Common myeloid progenitor, CD34-positive (primary cell): ENCODE measurements around the gene UBE2E2.

ENCODE experiments used
- CTCF ChIA-PET: fragments of 350-600 bp; sonication (Branson Sonifier 250); formaldehyde crosslinking; loops from one replicate; lab custom pipeline; 2021; ENCODE audit warnings: antibody characterized with exemption; lab: Charles Lee
- POLR2A ChIA-PET: fragments of 350-600 bp; sonication (Branson Sonifier 250); formaldehyde crosslinking; loops from one replicate; lab custom pipeline; 2021; ENCODE audit warnings: antibody characterized with exemption; lab: Charles Lee
- DNase-seq, 3 donors: peaks; one replicate each; pipeline versions ENCODE4 v3.0.0 to v3.0.0-alpha.2; 2013
- H3K27ac ChIP-seq, 2 experiments: 1 replicate in 1 of 2; 2 replicates in 1 of 2; pipeline ENCODE4 v1.7.0; 2013; ENCODE audit warnings: inconsistent platforms in 2 of 2, low read length in 2 of 2, mild to moderate bottlenecking in 2 of 2, low read depth in 1 of 2, moderate library complexity in 1 of 2; ENCODE audit not compliant: severe bottlenecking in 2 of 2, insufficient read depth in 1 of 2, poor library complexity in 1 of 2
- H3K27me3 ChIP-seq, 5 experiments: replicated peaks in 2 of 5; 1 replicate in 3 of 5; 2 replicates in 2 of 5; pipeline versions ENCODE4 v1.6.1 to v1.7.0; 2013; ENCODE audit warnings: low read length in 4 of 5, mild to moderate bottlenecking in 2 of 5, moderate library complexity in 2 of 5, inconsistent platforms in 1 of 5; ENCODE audit not compliant: insufficient read depth in 5 of 5, control insufficient read depth in 4 of 5
- H3K36me3 ChIP-seq, 4 experiments: 1 replicate in 2 of 4; 2 replicates in 2 of 4; pipeline versions ENCODE4 v1.6.1 to v1.7.0; 2013; ENCODE audit warnings: low read length in 3 of 4, control low read depth in 1 of 4, mild to moderate bottlenecking in 1 of 4; ENCODE audit not compliant: control insufficient read depth in 4 of 4, insufficient read depth in 4 of 4
- H3K4me1 ChIP-seq, 4 experiments: 1 replicate in 3 of 4; 2 replicates in 1 of 4; pipeline versions ENCODE4 v1.6.1 to v1.7.1; 2013; ENCODE audit warnings: low read length in 3 of 4, mild to moderate bottlenecking in 3 of 4, control low read depth in 1 of 4, inconsistent platforms in 1 of 4, moderate library complexity in 1 of 4; ENCODE audit not compliant: control insufficient read depth in 4 of 4, insufficient read depth in 4 of 4; ENCODE audit errors: control extremely low read depth in 1 of 4
- H3K4me3 ChIP-seq, 7 experiments: 1 replicate in 4 of 7; 2 replicates in 3 of 7; pipeline versions ENCODE4 v1.5.1 to v1.7.0; 2013; ENCODE audit warnings: mild to moderate bottlenecking in 7 of 7, low read length in 6 of 7, moderate library complexity in 6 of 7, inconsistent platforms in 2 of 7, low read depth in 2 of 7, control low read depth in 1 of 7; ENCODE audit not compliant: insufficient read depth in 4 of 7, control insufficient read depth in 1 of 7; ENCODE audit errors: extremely low read depth in 1 of 7
- H3K9me3 ChIP-seq, 5 experiments: 1 replicate in 4 of 5; 2 replicates in 1 of 5; pipeline versions ENCODE4 v1.6.1 to v1.7.1; 2013; ENCODE audit warnings: low read length in 4 of 5, mild to moderate bottlenecking in 2 of 5, inconsistent platforms in 1 of 5, low read depth in 1 of 5, moderate library complexity in 1 of 5; ENCODE audit not compliant: control insufficient read depth in 4 of 5, insufficient read depth in 2 of 5; ENCODE audit errors: control extremely low read depth in 1 of 5
- WGBS: methylation state at CpG from one replicate; pipeline ENCODE4 v1.1.5; 2013; ENCODE audit not compliant: insufficient coverage; 5-methylcytosine and 5-hydroxymethylcytosine counted together

UBE2E2 gene

GRCh38 chr3:23288286-23288685, 85.2 kb downstream of the UBE2E2 start:
- Histone ChIP-seq H3K36me3 (no peaks in the 10 kb centered on the region), H3K27me3 (no peaks in the 10 kb centered on the region), H3K9me3 (peaks cover 0 to 4% (median 0%) of the 10 kb centered on the region in 5 experiments), H3K4me1 (no peaks in the 10 kb centered on the region), H3K27ac (no peak overlapping the region), H3K4me3 (no peak overlapping the region)
- CTCF ChIA-PET, result no interaction called here
- DNase-seq, result no peak
- POLR2A ChIA-PET, result no interaction called here
- WGBS, result 100% methylated on average over 1 of the region's 1 CpG

- no peak for DNase-seq
- ChIA-PET CTCF (no interaction called here), POLR2A (interaction anchor here (0.7 kb wide), 1 partner anchor 316 kb away, joined by 3 read pairs; no protein-coding TSS in a partner anchor)
- Histone ChIP-seq H3K4me3 (no peak overlapping the region), H3K9me3 (peaks cover 0 to 4% (median 0%) of the 10 kb centered on the region in 5 experiments), H3K27ac (no peak overlapping the region), H3K36me3 (no peaks in the 10 kb centered on the region), H3K4me1 (no peaks in the 10 kb centered on the region), H3K27me3 (no peaks in the 10 kb centered on the region)
- WGBS, result no CpG with 5 or more reads among the region's 2 CpGs
These were observed 85.6 kb downstream of the UBE2E2 start for GRCh38 chr3:23288715-23289114.

GRCh38 chr3:23292432-23292831, 89.3 kb downstream of the UBE2E2 start:
- ChIA-PET CTCF (no interaction called here), POLR2A (no interaction called here)
- H3K27ac ChIP-seq, result no peak overlapping the region
- H3K27me3 ChIP-seq, result no peaks in the 10 kb centered on the region
- no peak overlapping the region for H3K4me3 ChIP-seq
- 100% methylated on average over 1 of the region's 1 CpG for WGBS
- no peaks in the 10 kb centered on the region for H3K9me3 ChIP-seq
- H3K4me1 ChIP-seq, result no peaks in the 10 kb centered on the region
- no peak for DNase-seq
- H3K36me3 ChIP-seq, result no peaks in the 10 kb centered on the region

GRCh38 chr3:23294770-23295387, 91.8 kb downstream of the UBE2E2 start:
- no peaks in the 10 kb centered on the region for H3K4me1 ChIP-seq
- no peak overlapping the region for H3K27ac ChIP-seq
- no peak overlapping the region for H3K4me3 ChIP-seq
- no peaks in the 10 kb centered on the region for H3K27me3 ChIP-seq
- no peaks in the 10 kb centered on the region for H3K9me3 ChIP-seq
- CTCF ChIA-PET, result no interaction called here
- POLR2A ChIA-PET, result no interaction called here
- DNase-seq, result no peak
- no peaks in the 10 kb centered on the region for H3K36me3 ChIP-seq

- CTCF ChIA-PET, result no interaction called here
These were observed 98.7 kb downstream of the UBE2E2 start for GRCh38 chr3:23301819-23302218.

GRCh38 chr3:23302271-23302670, 99.1 kb downstream of the UBE2E2 start:
- Histone ChIP-seq H3K27ac (no peak overlapping the region), H3K4me3 (no peak overlapping the region), H3K36me3 (no peaks in the 10 kb centered on the region), H3K9me3 (no peaks in the 10 kb centered on the region), H3K4me1 (no peaks in the 10 kb centered on the region), H3K27me3 (no peaks in the 10 kb centered on the region)
- 100% methylated on average over 1 of the region's 1 CpG for WGBS
- ChIA-PET POLR2A (no interaction called here), CTCF (no interaction called here)
- DNase-seq, result no peak

More at GRCh38 chr3:23301819-23302218, 98.7 kb downstream of the UBE2E2 start:
- POLR2A ChIA-PET, result no interaction called here
- Histone ChIP-seq H3K27me3 (no peaks in the 10 kb centered on the region), H3K4me1 (no peaks in the 10 kb centered on the region), H3K27ac (no peak overlapping the region), H3K36me3 (no peaks in the 10 kb centered on the region), H3K9me3 (no peaks in the 10 kb centered on the region), H3K4me3 (no peak overlapping the region)
- no peak for DNase-seq
- WGBS, result 90% methylated on average over 5 of the region's 5 CpGs

- H3K4me3 ChIP-seq, result no peak overlapping the region
- no peak for DNase-seq
- 100% methylated on average over 1 of the region's 6 CpGs for WGBS
- H3K27ac ChIP-seq, result no peak overlapping the region
- no peaks in the 10 kb centered on the region for H3K27me3 ChIP-seq
- ChIA-PET CTCF (interaction anchor here (1.0 kb wide), 1 partner anchor 19 kb away, joined by 3 read pairs; no protein-coding TSS in a partner anchor), POLR2A (no interaction called here)
- no peaks in the 10 kb centered on the region for H3K9me3 ChIP-seq
- no peaks in the 10 kb centered on the region for H3K36me3 ChIP-seq
- no peaks in the 10 kb centered on the region for H3K4me1 ChIP-seq
These were observed 100.6 kb downstream of the UBE2E2 start for GRCh38 chr3:23303601-23304217.
